ENCODE measurements around the gene RBPJL. TPM values are rescaled to one million over a fixed set of nuclear protein-coding genes. Genes with fewer than 3 reads are reported as not detected.

The RBPJL gene
- total RNA-seq, 1 donor from 2014 or later: not detected

DNA sequence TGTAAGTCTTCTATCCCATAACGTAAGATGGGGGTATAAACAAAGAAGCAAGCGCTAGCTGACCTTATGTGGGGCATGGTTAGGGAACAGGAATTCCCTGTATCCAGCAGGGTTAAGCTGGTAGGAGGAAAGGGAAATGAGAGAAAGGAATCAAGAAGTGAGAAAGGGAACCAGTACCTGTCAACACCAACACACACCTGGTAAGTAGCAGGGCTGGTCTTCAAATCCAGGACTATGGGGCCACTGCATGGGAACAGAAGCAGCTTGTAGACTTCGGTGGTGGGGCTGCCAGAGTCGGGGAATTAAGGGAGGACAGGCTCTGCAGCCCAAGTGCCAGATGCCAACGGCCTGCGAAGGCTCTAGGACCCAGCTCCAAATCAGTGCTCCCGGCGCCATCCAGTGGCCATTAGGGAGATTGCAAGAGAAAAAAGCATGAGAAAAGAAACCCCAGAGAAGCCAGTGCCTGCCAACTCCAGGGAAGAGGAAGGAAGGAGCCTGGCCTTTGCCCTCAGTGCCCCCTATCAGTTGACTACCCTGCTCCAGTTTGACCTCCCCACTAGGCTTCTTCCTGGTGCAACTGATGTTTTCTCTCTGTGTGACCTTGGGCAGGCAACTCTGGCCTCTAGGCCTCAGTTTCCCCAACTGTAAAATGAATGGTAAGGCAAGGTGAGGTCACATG is 15.8 kb upstream of the RBPJL start:
- peak; percentile 74 for DNase-seq
- intact Hi-C loops (cut with micrococcal nuclease): loop anchor here (10.0 kb wide), 1 partner anchor 296 kb away; no protein-coding TSS in a partner anchor
- peak; percentile 69 for ATAC-seq

DNA sequence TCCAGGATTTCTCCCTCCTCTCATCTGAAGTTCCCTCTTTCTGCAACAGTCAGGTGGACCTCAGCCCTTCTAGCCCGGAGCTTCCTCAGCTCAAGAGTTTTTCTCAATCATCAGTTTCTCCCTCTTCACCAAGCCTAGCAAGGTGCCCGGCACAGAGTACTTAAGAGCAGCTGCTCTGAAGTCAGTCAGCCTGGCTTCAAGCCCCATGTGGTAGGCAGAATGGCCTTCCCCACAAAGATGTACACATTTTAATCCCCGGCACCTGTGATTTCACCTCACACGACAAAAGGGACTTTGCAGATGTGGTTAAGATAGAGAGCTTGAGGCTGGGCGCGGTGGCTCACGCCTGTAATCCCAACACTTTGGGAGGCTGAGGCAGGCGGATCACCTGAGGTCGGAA is 15.1 kb upstream of the RBPJL start:
- intact Hi-C loops (cut with micrococcal nuclease): loop anchor here (10.0 kb wide), 1 partner anchor 297 kb away; no protein-coding TSS in a partner anchor
- ATAC-seq (no peak), DNase-seq (no peak)

DNA sequence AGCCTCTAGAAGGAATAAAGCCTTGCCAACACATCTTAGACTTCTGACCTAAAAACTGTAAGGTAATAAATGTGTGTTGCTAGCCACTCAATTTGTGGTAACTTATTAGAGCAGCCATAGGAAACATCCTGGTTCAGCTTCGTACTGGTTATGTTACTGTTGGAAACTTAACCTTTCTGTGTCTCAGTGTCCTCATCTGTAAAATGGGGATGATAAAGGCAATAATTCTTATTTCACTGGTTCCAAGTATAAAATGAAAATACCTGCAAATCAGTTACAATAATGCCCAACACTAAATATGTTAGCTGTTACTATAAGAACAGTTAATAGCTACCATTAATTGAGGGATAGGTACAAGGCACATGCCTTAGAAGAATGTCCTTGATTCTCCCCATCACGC is 14.3 kb upstream of the RBPJL start:
- ATAC-seq (no peak), DNase-seq (no peak)
- intact Hi-C loops (cut with micrococcal nuclease): loop anchor here (10.0 kb wide), 1 partner anchor 298 kb away; no protein-coding TSS in a partner anchor

DNA sequence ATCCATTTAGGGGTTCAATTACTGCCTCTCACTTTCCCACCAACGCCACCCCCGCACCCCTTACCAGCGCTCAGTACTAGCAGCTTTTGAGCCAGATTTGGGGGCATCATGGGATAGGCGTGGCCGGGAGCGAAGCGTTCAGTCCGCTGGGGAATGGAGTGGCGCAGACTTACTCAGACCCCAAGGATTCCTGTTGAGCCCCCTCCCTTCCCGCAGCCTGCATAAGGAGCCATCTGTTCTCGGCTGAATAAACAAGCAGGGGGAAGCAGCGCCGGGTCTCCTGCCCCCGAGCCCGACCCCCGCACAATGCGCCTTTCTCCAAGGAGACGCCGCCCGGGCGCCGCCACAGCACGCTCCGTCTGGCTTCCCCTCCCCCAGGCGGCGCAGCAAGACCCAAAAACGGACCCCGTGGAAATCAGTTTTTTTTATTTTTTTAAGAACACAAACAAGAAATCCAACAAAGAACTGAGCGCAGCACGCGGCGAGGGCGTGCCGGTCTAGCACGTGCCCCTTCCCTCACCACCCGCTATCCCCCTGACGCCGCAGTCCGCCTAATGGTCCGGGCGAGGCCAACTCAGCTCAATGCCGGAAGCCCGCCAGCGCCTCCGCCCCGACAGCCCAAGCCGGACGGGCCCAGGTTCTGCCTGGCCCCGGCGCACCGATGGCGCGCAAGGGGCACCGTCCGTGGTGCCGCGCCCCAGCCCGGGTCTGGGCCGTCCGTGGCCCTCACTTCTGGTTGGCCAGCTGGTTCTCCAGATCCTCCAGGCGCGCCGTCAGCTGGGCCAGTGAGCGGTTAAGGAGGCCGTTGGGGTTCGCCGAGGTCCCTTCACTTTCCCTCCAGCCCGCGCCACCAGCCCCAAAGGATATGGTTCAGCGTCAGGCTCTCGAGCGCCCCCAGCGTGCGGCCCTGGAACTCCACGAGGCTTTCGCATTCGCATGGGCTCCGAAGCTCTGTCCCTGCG is 13.3 kb upstream of the RBPJL start:
- DNase-seq (peak; percentile 87), ATAC-seq (peak; percentile 93)
- intact Hi-C loops (cut with micrococcal nuclease): loop anchor here (10.0 kb wide), 1 partner anchor 299 kb away; no protein-coding TSS in a partner anchor

DNA sequence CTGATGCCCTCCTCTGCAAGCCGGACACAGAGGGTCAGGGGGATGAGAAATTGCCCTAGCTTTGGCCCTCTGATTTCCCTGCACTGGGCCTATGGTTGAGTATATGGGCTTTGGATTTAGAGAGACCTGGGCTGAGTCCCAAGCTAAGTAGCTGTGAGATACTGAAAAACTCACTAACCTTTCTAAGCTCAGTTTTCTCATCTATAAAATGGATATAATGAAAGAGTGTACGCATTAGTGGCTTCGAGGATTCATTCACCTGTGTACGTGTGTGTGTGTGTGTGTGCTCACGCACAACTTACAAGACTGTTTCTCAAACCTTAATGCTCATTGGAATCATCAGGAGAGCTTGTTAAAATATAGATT is 12.7 kb upstream of the RBPJL start:
- intact Hi-C loops (cut with micrococcal nuclease): loop anchor here (10.0 kb wide), 1 partner anchor 299 kb away; no protein-coding TSS in a partner anchor
- ATAC-seq: no peak
- no peak for DNase-seq

DNA sequence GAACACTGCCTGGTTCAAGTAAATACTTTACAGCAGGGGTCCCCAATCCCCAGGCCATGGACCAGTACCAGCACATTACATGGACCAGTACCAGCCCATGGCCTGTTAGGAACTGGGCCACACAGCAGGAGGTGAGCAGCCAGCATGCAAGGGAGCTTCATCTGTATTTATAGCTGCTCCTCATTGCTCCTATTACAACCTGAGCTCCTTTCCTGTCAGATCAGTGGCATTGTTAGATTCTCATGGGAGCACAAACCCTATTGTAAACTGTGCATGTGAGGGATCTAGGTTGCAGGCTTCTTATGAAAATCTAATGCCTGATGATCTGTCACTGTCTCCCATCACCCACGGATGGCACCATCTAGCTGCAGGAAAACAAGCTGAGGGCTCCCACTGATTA is 12.0 kb upstream of the RBPJL start:
- no peak for DNase-seq
- intact Hi-C loops (cut with micrococcal nuclease): loop anchor here (10.0 kb wide), 1 partner anchor 300 kb away; no protein-coding TSS in a partner anchor
- ATAC-seq: no peak

DNA sequence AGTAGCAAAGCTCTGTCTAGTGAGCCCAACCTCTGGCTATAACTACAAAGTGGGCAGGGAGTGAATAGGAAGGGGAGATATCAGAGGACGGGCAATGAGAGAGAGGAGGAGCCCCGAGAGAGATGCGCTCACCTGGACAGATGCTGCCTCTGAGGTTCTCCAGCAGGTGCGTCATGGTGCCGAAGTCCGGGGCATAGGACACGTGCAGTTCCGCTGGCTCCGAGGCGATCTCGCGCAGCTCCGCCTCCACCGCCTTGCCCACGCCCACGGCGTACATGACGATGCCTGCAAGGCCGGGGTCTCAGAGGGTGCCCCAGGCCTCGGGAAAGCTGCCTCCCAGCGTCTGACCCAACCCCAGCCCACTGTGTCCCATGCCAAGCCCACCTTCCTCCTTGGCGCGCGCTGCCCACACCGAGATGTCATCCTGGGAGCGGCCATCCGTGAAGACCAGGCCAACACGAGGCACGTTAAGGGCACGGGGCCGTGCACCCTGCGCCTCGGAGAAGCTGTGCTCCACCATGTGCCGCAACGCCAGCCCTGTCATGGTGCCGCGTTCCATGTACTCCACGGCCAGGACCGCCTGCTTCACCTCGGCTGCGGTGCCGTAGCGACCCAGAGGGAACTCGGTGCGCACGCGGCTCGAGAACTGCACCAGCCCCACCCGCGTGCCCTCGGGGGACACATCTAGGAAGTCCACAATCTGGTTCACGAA is 8.7 kb upstream of the RBPJL start:
- intact Hi-C loops (cut with micrococcal nuclease): loop anchor here (10.0 kb wide), 1 partner anchor 303 kb away; no protein-coding TSS in a partner anchor
- ATAC-seq (no peak), DNase-seq (no peak)

DNA sequence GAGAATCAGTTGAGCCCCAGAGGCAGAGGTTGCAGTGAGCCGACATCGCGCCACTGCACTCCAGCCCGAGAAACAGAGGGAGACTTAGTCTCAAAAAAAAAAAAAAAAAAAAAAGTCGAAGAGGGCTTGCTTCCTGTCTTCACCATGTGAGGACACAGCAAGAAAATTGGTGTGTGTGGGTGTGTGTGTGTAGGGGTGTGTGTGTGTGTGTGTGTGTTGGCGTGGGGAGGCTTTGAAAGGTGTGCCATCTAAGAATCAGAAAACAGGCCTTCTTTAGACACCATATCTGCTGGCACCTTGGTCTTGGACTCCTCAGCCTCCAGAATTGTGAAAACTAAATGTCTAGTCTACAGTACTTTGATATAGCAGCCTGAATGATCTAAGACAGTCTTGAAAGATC is 6.9 kb upstream of the RBPJL start:
- DNase-seq (no peak), ATAC-seq (no peak)
- intact Hi-C loops (cut with micrococcal nuclease): loop anchor here (10.0 kb wide), 1 partner anchor 305 kb away; no protein-coding TSS in a partner anchor

DNA sequence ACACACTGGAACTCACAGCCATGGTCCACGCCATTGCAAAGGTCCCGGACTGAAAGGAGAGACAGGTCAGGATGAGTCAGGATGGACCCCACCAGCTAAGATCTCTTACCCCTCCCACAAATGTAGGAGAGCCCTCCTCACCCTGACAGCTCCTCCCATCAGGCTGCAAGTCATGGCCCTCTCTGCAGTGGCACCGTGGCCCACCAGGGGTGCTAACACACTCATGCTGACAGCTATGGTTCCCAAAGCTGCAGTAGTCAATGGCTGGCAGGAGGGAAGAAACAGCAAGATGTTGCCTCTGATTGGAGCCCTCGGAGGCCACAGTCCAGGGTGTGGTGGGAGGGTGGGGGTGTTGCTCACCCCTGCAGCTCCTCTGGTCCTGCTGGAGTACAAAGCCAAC is 5.7 kb upstream of the RBPJL start:
- ATAC-seq (no peak), DNase-seq (no peak)
- intact Hi-C loops (cut with micrococcal nuclease): no loop called here

DNA sequence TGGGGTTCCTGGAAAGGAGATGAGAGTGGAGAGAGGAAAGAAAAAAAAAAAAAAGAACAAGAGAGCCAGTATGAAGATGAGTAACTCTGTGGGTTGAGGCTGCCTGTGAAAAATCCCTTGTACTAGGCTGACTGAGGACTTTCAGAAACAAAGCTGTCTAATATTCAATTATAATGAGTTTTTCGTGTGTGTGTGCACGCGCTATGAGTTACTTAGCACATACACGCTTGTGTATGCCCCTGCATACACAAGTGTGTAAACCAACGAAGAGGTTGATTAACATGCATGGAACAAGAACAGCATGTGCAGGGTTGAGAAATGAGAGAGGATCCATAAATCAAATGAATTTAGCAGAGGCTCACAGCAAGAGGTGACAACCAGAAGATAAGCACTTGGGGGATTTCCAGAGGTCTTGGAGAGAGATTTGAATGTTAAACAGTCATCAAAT is 4.8 kb upstream of the RBPJL start:
- intact Hi-C loops (cut with micrococcal nuclease): no loop called here
- no peak for ATAC-seq
- no peak for DNase-seq

DNA sequence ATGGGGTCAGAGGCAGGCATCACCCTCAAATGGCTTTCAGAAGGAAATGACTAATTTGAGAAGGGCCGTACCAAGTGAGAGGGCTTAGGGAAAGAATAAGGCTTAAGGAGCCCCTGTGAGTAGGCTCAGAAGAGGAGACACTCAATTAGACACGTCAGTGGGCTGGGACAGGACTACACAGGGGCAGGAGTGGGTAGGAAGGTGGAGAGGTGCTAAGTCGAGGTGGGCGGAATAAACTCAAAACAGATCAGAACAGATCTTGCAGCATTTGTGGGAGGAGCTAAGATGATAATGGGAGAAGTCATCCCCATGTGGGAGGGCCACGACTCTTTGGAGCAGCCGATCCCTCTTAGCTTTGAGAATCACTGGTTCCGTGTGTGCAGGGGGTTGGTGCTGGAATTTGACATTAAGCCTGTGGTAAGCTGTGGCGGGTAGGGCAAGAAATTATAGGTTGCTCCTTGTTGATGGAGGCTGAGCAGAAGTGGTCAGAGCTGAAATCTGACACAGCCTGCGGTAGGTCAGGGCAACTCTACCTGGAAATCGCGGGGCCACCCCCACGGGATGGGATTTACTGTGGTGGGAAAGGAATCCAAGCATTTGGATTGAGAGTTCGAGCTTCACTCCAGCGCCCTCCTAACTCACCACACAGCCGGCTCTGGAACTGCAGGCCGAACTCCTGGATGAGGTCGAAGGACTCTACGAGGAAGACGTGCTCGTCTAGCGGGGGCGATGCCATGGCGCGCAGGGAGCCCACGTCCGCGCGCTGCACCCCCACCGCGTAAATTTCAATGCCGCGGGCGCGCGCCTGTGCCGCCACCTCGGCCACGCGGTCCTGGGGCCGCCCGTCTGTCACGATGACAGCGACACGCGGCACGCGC is 2.8 kb upstream of the RBPJL start:
- ATAC-seq (no peak), DNase-seq (no peak)
- intact Hi-C loops (cut with micrococcal nuclease): no loop called here

DNA sequence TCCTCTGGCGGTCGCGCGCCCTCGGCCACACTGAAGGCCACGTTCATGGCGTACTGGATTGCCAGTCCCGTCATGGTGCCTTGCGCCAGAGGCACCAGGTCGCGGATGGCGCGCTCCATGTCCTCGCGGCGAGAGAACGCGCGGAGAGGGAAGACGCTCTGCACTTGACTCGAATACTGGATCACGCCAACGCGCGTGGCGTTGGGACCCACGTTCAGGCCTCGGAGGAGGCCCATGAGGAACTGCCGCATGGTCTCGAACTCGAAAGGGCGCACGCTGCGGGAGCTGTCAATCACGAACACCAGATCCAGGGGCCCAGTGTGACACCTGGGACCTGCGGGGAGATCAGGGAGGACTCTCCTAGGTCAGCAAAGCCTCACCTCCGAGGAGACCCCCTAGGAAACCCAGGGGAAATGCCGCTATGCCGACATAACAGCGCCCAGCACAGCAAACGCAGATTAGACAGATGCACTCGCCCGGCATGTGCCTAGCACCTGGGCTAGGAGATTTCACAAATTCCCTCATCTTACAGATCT is 2.1 kb upstream of the RBPJL start:
- intact Hi-C loops (cut with micrococcal nuclease): no loop called here
- ATAC-seq: no peak
- no peak for DNase-seq

DNA sequence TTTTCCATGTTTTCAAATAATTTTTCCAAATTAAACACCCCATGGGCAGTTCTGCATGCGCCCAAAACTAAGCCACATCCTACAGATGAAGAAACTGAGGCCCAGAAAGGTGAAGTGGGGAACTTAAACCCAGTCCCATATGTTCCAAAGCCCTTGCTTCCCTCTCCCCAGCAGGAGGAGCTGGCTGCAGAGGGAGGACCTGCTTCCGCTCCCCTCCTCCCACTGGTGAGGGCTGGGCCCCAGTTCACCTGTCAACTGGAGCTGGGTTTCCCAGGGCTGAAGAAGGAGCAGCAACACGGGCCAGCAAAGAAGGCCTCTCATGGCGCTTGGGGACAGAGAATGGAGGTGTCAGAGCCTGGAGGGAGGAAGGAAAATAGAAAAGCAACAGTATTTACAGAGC is 1.4 kb upstream of the RBPJL start:
- intact Hi-C loops (cut with micrococcal nuclease): no loop called here
- DNase-seq: no peak
- no peak for ATAC-seq

DNA sequence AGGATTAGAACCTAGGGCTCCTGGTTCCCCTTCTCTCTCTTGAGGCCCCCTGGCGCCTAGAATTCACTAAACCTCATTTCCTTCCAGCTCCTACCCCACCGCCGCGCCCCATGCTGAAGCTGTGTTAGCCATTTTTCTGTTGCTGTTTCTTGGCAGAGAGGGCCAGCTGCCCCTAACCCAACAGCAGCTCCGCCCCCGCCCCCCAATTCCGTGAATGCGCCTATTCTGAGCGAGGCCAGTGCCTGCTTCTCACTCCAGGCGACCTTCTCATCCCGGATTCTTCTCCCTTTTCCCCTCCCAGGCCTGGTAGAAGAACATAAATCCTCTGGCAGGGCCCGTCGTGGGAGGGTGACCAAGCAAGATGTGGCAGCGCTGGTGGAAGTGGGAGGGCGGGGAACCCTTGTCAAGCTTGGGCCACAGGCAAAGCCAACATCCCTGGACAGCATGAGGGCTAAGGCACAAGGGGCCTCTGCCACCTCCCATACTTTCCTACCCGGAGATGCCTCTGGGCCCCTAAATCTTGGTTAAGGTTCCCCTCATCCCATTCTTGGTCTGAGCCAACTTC is 518 bp downstream of the RBPJL start:
- intact Hi-C loops (cut with micrococcal nuclease): no loop called here
- ATAC-seq: no peak
- no peak for DNase-seq

DNA sequence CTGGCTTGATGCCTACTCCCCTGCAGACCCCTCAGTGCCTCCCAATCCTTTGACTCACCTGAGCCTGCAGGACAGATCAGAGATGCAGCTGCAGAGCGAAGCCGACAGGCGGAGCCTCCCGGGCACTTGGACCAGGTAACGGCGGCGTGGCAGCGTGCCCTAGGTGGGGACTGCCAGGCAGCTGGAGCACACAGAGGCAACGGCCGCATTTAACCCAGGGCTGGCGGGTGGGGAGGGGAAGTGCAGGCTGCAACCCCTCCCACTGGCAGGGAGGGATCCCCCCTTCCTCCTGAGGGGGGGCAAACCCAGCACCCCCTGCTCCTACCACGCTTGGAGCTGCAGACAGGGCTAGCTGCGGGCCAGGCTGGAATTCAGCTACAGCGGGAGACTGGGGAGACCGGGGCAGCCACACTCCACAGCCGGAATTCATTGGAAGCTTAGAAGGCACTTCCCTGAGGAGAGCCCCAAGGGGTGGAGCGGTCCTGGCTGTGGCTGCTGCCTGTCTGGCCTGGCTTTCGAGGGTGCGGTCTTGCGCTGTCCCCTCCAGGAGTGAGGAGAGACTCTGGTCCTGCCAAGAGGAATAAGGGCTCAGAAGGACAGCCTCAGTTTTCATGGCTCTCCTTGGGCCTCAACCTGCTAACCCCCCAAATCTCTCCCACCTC is 1.6 kb downstream of the RBPJL start, which contains the start of gene MATN4:
MATN4 (minus strand) TSS at position 183 of the 662 bp plus-strand sequence. CDS start 2,717 bp downstream, outside the sequence.
- ATAC-seq (peak; percentile 63), DNase-seq (peak; percentile 63)
- intact Hi-C loops (cut with micrococcal nuclease): no loop called here

DNA sequence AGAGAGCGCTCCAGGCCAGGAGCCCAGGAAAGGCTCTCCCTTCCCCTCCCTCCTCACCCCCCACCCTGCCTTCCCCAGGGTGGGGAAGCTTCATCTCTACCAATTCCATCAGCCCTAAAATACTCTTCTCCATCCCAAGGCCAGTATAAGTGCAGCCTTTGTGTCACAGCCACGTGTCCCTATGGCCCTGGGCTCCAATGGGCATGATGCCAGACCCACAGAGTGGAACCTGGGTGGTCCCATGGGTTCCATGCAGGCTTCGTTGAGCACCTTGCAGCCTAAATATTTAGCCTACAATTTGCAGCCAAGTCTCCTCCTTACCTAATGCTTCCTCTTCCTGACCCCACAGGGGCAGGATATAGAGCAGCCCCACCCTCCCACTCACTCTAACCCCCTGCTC is 2.4 kb downstream of the RBPJL start:
- intact Hi-C loops (cut with micrococcal nuclease): no loop called here
- DNase-seq (no peak), ATAC-seq (no peak)

DNA sequence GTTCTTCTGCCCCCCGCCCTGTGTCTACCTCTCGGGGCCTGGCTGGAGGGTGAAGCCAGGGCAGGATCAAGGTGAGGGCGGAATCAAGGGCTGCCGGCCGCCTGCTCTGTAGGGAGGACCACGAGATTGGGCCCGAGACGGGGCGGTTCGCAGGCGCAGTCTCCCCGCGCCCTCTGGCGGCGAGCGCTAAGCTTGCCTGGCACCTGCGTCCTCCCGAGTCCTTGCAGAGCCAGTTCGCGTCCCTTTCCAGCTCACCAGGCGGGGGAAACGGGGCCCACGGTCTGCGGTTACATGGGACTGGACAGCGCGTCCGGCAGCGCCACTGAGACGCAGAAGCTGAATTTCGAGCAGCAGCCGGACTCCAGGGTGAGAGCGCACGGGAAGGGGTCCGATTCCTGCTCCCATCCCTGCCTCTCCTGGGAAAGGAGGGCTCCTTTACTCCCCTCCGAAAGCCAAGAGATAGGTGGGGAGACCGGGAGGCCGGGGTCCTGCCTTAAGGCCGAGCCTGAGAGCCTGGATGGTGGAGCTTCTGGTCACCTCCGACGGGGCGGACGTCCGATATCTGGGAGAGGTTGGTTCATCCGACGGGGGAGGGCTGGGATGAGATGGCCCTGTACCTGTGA is 5.1 kb downstream of the RBPJL start:
- DNase-seq: peak; percentile 75

More for the DNA sequence above, 5.1 kb downstream of the RBPJL start:
- intact Hi-C loops (cut with micrococcal nuclease): no loop called here
- peak; percentile 66 for ATAC-seq
